Measurements from ENCODE around the gene MAPK4.

- no peak for TF ChIP-seq ZNF274 (IDR thresholded peaks at IDR 0.05; ENCODE audit: low read length)
- no peak for TF ChIP-seq ZNF274 (tag by site-specific recombination; IDR thresholded peaks at IDR 0.05; ENCODE audit: borderline replicate concordance)
- TF ChIP-seq CTCF (tag by site-specific recombination; IDR thresholded peaks at IDR 0.05): no peak
- TF ChIP-seq ZNF121 (tag by site-specific recombination; IDR thresholded peaks at IDR 0.05): no peak
- TF ChIP-seq YY1 (tag by site-specific recombination; IDR thresholded peaks at IDR 0.05): no peak
- no peak for TF ChIP-seq ELK4 (IDR thresholded peaks at IDR 0.05; ENCODE audit: borderline replicate concordance, low read depth, low read length)
- TF ChIP-seq ZEB2 (tag by site-specific recombination; IDR thresholded peaks at IDR 0.05): no peak
- TF ChIP-seq ZNF629 (tag by site-specific recombination; IDR thresholded peaks at IDR 0.05): no peak
- no peak for TF ChIP-seq ZNF335 (tag by site-specific recombination; conservative IDR thresholded peaks at IDR 0.05)
- no peak for TF ChIP-seq OSR2 (tag by site-specific recombination; IDR thresholded peaks at IDR 0.05)
- no peak for TF ChIP-seq PBX3 (CRISPR knock-in tag; IDR thresholded peaks at IDR 0.05)
- no peak for TF ChIP-seq ZNF184 (tag by site-specific recombination; IDR thresholded peaks at IDR 0.05)
- TF ChIP-seq ZNF26 (tag by site-specific recombination; IDR thresholded peaks at IDR 0.05): no peak
- TF ChIP-seq ZNF530 (tag by site-specific recombination; IDR thresholded peaks at IDR 0.05; ENCODE audit: low read depth): no peak
These were observed 50.5 kb downstream of the MAPK4 start for GRCh38 chr18:50610349-50610748.

All from HEK293 (cell line).